ENCODE results near the gene TTLL11.
"Not testable (repeated sequence)": the region's sequence is repeated elsewhere in the genome, so short reads cannot be mapped to it uniquely, and the experiment has no call there.

TTLL11 gene

GRCh38 chr9:122080986-122081385 is 12.1 kb downstream of the TTLL11 start:
- no peak for DNase-seq (ENCODE audit: low read depth)

DNA sequence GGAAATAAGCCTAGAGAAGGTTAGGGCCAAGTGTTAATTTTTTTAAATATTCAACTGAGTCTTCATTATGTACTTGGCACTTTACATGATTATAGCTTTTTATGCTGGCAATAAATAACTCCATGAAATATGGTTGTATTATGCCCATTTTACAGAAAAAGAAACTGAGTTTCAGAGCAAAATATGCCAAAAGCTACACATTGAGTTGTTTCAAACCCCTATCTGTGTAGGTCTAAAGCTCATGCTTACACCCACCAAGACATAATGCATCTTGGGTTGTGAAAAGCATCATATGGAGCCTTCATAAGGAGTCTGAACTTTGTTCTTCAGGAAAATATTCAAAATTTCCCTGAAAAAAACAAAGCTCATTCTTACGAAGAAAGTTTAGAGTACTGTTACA is 14.6 kb downstream of the TTLL11 start:
- DNase-seq (ENCODE audit: low read depth) = no peak

DNA sequence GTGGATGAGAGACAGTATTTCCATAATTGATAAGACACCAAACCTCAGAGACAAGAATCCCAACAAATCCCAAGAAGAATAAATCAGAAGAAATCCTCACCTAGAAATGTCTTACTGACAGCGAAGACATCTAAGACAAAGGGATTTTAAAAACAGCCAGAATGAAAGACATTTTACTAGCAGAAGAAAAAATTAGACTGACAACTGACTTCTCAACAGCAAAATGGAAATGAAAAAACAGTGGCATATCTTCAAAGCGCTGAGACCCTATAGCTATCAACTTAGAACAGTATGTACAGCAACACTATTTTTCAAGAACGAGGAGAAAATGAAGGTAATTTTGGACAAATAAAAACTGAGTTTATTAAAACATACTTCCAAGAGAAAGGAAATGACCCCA is 16.3 kb downstream of the TTLL11 start:
- DNase-seq (ENCODE audit: low read depth) = no peak

GRCh38 chr9:122076117-122076516 is 17.0 kb downstream of the TTLL11 start:
- DNase-seq (ENCODE audit: low read depth) = no peak

DNA sequence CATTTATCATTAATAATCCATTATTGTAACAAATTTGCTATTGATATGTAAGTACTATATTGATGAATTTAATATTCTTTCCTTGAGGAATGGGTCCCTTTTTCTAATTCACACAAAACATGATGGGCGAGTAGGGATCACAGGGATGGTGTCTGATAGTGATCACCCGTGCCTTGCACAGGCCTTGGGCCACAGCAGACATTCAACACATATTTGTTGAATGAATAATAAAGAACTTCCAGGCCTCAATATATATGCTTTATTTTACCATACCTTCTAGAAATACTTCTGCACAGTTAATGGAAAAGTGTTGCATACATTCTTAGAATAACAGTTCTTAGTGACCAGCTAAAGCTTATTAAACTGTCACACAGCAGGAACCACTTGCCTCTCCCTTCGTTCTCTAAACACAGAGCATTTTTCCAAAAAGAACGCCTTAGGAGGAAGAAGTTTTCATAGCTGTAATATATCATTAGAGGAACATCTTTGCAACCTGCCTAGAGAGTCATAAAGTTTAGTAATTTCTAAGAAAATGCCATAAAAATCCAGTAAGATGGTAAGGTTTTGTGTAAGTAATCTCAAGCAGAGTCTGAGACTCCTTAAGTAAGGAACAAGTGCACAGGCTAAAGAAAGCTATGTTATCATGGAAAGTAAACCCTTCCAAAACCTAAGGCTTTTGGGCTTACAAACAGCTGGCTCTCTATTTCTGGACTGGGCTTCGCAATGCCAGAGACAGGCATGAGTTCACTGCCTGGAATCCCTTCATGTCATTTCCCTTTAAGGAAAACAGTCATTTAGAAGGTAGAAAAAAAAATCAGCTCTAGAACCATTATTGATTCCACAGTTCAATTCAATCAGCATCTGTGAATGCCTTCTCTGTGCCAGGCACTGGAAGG is 17.7 kb downstream of the TTLL11 start:
- no peak for DNase-seq (ENCODE audit: low read depth)

- DNase-seq (ENCODE audit: low read depth) = no peak
Measured at GRCh38 chr9:122071715-122072114, 21.4 kb downstream of the TTLL11 start.

DNA sequence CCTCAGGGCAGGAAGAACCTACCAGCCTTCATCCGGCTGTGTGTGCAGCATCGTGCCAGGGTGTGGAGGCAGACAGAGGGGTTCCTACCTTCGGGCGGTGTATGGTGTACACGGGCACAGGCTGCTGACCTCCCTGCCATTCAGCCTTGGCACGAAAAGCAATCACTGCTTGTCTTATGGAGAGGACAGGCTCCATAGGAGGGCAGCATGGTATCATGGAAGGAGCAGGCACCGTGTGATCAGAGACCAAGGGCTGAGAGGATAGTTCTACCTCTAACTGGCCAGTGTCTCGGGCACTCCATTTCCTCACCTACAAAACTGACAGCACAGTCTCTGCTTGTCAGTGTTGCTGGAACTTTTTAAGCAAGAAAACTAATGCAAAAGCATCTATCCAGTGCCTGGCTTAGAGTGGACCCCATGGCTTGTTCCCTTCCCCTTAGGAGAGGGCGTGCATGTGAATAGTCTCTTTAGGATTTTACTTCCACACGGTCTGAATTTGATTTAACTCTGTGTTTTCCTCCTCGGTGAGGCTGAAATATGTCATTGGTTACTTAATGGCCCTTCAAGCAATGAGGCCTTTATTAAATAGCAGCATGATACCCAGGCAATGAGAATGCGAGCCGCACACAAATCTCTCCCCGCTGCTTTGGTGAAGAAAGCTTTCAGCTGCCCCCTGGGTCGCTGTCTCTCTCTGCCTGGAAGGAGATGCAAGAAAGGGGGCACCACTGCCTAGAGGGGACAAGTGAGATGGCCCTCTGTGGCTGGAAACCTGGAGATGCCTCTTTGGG is 22.2 kb downstream of the TTLL11 start:
- DNase-seq (ENCODE audit: low read depth) = no peak

DNA sequence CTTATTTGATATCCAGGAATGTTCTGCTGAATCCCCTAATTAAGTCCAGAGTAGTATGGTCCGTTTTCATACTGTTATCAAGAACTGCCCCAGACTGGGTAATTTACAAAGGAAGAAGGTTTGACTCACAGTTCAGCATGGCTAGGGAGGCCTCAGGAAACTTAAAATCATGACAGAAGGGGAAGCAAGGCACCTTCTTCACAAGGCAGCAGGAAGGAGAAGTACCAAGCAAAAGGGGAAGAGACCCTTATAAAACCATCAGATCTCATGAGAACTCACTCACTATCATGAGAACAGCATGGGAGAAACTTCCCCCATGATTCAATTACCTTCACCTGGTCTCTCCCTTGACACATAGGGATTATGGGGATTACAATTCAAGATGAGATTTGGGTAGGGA is 26.4 kb downstream of the TTLL11 start:
- DNase-seq (ENCODE audit: low read depth) = not testable (repeated sequence)

GRCh38 chr9:122065923-122066629 is 27.0 kb downstream of the TTLL11 start:
- no peak for DNase-seq (ENCODE audit: low read depth)

DNA sequence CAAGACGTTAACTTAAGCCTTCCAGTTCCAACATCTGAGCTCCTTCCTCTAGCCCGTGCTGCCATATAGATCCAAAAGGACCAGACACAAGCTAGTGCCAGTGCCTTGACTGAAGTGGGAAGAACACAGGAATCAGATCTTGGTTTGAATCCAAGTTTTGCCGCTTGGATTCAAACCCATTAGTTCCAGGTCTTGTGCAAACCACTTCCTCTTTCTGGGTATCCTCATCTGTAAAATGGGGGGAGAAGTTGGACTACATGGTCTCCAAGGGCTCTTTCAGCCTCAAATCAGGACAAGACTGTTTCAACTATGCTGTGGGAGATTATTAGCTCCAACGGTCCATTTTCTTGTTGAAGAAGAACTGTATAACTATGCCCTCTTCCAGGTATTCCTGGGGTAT is 32.6 kb downstream of the TTLL11 start:
- no peak for DNase-seq (ENCODE audit: low read depth)

DNA sequence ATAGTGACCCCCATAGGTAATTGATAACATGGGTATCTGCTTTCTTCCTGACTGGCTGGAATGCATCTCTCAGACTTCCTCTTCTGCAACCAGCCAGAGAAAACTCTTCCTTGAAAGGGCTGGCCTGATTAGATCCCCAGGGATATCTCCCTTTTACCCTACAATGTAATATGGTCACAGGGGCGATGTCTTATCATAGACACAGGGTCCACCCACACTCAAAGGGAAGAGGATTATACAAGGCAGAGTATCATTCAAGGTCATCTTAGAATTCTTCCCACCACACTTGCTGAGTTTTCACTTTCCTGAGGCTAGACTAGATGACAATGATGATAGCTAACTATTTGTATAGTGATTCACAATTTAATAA is 33.2 kb downstream of the TTLL11 start:
- DNase-seq (ENCODE audit: low read depth) = no peak

GRCh38 chr9:122059214-122059954 is 33.7 kb downstream of the TTLL11 start:
- no peak for DNase-seq (ENCODE audit: low read depth)

GRCh38 chr9:122058709-122059108 is 34.4 kb downstream of the TTLL11 start:
- DNase-seq (ENCODE audit: low read depth) = no peak

DNA sequence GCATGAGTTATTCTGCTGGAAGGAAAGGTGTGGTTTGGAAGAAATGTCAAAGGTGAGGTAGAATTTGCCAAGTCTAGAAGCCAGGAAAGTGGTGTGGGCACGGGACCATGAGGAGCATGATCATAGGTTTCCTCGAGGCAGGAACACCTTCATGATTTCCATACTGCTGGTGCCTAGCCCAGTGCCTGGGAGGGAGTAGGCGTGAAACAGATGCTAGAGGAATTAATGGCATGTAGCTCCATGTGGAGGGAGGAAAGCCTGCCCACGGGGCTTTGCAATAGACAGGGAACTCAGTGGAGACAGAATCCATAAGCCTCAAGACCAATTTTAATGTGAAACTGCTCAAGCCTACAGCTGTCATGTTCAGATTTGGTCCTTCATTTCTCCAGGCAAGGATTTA is 35.1 kb downstream of the TTLL11 start:
- no peak for DNase-seq (ENCODE audit: low read depth)

- DNase-seq (ENCODE audit: low read depth) = no peak
Measured at GRCh38 chr9:122057211-122057610, 35.9 kb downstream of the TTLL11 start.

DNA sequence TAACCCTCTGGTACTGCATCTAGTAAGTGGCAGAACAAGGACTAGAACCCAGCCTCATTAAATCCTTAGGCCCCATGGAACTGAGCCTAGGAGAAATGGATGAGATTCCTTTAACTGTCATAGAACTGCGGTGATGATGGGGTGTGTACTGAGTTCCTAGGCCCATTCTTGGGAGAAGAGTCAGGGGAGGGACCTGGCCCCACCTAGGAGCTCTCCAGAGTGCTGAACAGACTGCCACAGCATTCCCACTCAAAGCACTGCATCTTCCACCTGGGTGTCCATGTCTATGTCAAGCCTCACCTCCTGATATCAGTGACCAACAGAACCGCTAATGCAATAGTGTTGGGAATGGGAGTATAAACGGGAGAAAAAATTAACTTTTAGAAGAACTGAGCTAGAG is 36.6 kb downstream of the TTLL11 start:
- DNase-seq (ENCODE audit: low read depth) = no peak

- no peak for DNase-seq (ENCODE audit: low read depth)
Measured at GRCh38 chr9:122055701-122056100, 37.4 kb downstream of the TTLL11 start.

- DNase-seq (ENCODE audit: low read depth) = no peak
Measured at GRCh38 chr9:122053567-122054350, 39.3 kb downstream of the TTLL11 start.

GRCh38 chr9:122053064-122053463 is 40.0 kb downstream of the TTLL11 start:
- no peak for DNase-seq (ENCODE audit: low read depth)

DNA sequence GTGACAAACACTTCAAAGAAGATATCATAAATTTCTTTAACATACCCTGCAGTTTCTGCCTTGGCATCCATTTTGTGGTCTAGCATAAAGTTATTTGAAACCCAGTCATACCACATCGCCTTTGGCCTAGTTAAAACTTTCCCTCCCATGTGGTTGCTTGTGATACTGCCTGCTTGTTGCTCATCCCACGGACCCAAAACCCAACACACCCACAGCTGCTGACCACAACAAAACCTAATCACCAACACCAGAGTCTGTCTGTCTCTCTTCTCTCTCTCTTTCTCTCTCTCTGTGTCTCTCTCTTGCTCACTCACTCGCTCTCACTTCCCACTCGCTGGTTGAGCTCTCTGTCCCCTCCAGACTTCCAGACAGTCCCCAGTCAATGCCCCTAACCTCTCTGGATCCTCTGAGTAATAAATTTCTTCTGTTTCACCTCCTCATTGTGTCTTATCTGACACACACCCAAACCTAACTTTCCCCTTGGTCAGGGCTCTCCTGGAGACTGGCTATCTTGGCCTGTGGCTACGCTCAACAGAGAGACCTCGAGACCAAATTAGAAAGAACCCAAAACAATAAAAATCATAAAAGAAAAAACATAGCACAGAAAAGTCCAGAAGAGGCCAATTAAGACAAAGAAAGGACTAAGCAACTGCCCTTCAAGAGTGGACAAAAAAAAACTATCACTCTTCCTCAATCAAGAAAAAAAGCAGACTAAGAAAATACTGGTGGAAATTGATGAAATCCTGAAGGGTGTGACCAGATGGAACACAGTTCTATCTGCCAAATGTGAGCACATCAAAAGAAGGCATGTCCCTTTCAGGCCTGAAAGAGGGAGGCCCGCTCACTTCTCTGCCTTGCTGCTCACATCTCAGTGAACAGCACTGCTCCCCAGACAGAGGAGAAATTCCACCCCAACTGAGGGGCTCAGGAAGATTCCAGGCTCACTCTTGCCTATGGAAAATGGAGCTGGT is 41.5 kb downstream of the TTLL11 start:
- no peak for DNase-seq (ENCODE audit: low read depth)

Data from stimulated activated CD8-positive, alpha-beta memory T cell treated with anti-CD3 and anti-CD28 coated beads, Interleukin-12 subunit alpha, Interleukin-12 subunit beta, amount 100 ng/mL, for 4 hours (primary cell).